Measurements from ENCODE around the gene TPI1. TPM values are rescaled to one million over a fixed set of nuclear protein-coding genes. Genes with fewer than 3 reads are reported as not detected.
A peak's percentile ranks its signal among the peaks of the same experiment; 100 is the strongest.

TPI1 gene
- total and polyA plus RNA-seq, 2 donors (not counting 3 experiments of a cell fraction or from before 2014, with no cell fraction given): 643 to 1,816 TPM

GRCh38 chr12:6904280-6905276 lies 37.2 kb downstream of the TPI1 start, which contains the start of gene LRRC23:
Gene LRRC23, plus strand, starts transcription at chr12:6904822. Its CDS starts 812 bp downstream, at chr12:6905634.
- Histone ChIP-seq H4K20me1 (replicated peaks; ENCODE audit: control insufficient read depth, extremely low read depth, insufficient read depth, low read length) (no peaks in the 10 kb centered on the region), H3K4me3 (replicated peaks in 1 of 3; ENCODE audit: insufficient read depth in 1 of 3, low read depth in 1 of 3, low read length in 3 of 3) (peak within 1 kb of the TSS; percentile 13 to 70 (median 51)), H3K9me3 (replicated peaks; ENCODE audit: control insufficient read depth, insufficient read depth, low read length) (no peaks in the 10 kb centered on the region), H3K36me3 (ENCODE audit: control insufficient read depth in 2 of 2, extremely low read depth in 1 of 2, insufficient read depth in 2 of 2, low read length in 2 of 2) (no peaks in the 10 kb centered on the region), H3K79me2 (ENCODE audit: control insufficient read depth, insufficient read depth, low read length) (no peaks in the 10 kb centered on the region), H3K4me1 (ENCODE audit: control insufficient read depth, extremely low read depth, insufficient read depth, low read length) (peaks cover 7% of the 10 kb centered on the region), H3K4me2 (ENCODE audit: insufficient read depth, low read length) (peak within 1 kb of the TSS; percentile 77), H3K27ac (ENCODE audit: insufficient read depth, low read depth, low read length) (peak within 1 kb of the TSS; percentile 32), H3K27me3 (ENCODE audit: control insufficient read depth in 2 of 2, insufficient read depth in 2 of 2, low read length in 2 of 2) (no peaks in the 10 kb centered on the region), H3K9ac (replicated peaks; ENCODE audit: extremely low read depth, insufficient read depth, low read length) (peak within 1 kb of the TSS; percentile 82), H2AFZ (ENCODE audit: low read depth, low read length) (peak within 1 kb of the TSS; percentile 86), H3K9me1 (replicated peaks; ENCODE audit: control insufficient read depth, extremely low read depth, insufficient read depth, low read length) (no peaks in the 10 kb centered on the region)
- no peak for TF ChIP-seq EZH2 (IDR thresholded peaks at IDR 0.05; ENCODE audit: borderline replicate concordance, low read depth, low read length, severe bottlenecking)
- TF ChIP-seq GATA2 (IDR thresholded peaks at IDR 0.05; ENCODE audit: insufficient read depth, insufficient read length, low read depth, low read length): no peak
- TF ChIP-seq POLR2A (IDR thresholded peaks at IDR 0.05; ENCODE audit: low read depth, low read length): peak; percentile 64
- TF ChIP-seq JUN (IDR thresholded peaks at IDR 0.05; ENCODE audit: borderline replicate concordance, insufficient read depth, insufficient read length, low read depth): peak; percentile 75
- dilution Hi-C loops (cut with MboI; ENCODE audit: extremely low pct_ligation_motif_present, low sequenced_read_pairs) (no loop called here), intact Hi-C loops (cut with micrococcal nuclease) (loop anchor here (1.0 kb wide), 1 partner anchor 13 kb away; no protein-coding TSS in a partner anchor)
- CTCF ChIA-PET: interaction anchor here (0.9 to 2.2 kb wide), 5 partner anchors 12 to 35 kb away, joined by 3 to 8 read pairs (median 5); partner anchors contain the start of gene SPSB2
- DNase-seq (ENCODE audit: low read depth, low spot score): peak; percentile 95
- BruUV-seq (replicated peaks): no TSS peak
- FAIRE-seq: peak; percentile 99
- POLR2A ChIA-PET: interaction anchor here (1.4 kb wide), 1 partner anchor 37 kb away, joined by 3 read pairs; the partner anchor contains the start of gene TPI1
